OCI-LY1 (cell line): ENCODE results near the gene SSH2.

Experiments
- EZH2 ChIP-seq: fragments of 200-600 bp; sonication (generic), shearing (Covaris generic); IDR thresholded peaks from 2 replicates; pipeline ENCODE4 v1.8.0; 2017; ENCODE audit warnings: borderline replicate concordance, mixed run types, mild to moderate bottlenecking, antibody characterized with exemption, low read length, moderate library complexity, mixed read lengths
- TF ChIP-seq, protein P1 (sequence below): fragments of 200-600 bp; sonication (generic), shearing (Covaris generic); IDR thresholded peaks from 2 replicates; pipeline ENCODE4 v1.5.1; 2017; ENCODE audit warnings: mild to moderate bottlenecking, antibody characterized with exemption, low read length, moderate library complexity, mixed read lengths

DNA sequence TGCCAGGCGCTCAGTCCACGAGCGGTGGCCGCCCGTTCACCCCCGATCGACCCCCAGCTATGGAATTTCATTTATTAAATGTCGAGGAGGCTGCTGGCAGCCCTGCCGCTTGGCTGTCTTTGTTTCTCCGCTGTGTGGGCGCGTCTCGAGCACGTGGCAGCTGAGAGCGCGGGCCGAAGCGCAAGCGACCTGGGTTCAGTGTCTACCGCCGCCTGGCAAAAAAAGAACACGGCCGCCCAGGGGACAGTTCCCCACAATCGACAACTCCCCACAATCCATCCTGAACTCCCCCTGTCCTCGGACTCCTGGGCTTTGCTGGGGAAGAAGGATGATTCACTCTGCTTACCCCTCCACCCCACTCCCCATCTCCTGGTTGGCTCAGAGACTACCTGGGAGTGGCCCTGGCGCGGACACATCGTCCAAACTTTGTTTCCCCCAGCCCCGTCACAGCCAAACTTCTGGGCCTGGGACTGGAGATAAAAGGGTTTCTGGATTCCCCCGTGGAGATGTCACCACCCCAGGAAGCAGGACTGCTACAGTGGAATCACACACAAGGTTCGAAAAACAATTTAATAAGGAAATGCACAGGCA, 338.8 kb downstream of the SSH2 start:
- TF ChIP-seq, protein P1, sequence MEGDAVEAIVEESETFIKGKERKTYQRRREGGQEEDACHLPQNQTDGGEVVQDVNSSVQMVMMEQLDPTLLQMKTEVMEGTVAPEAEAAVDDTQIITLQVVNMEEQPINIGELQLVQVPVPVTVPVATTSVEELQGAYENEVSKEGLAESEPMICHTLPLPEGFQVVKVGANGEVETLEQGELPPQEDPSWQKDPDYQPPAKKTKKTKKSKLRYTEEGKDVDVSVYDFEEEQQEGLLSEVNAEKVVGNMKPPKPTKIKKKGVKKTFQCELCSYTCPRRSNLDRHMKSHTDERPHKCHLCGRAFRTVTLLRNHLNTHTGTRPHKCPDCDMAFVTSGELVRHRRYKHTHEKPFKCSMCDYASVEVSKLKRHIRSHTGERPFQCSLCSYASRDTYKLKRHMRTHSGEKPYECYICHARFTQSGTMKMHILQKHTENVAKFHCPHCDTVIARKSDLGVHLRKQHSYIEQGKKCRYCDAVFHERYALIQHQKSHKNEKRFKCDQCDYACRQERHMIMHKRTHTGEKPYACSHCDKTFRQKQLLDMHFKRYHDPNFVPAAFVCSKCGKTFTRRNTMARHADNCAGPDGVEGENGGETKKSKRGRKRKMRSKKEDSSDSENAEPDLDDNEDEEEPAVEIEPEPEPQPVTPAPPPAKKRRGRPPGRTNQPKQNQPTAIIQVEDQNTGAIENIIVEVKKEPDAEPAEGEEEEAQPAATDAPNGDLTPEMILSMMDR: no peak
- no peak for TF ChIP-seq EZH2
